A549 treated with Hydrocortisone at 1 μM for 4 hours (cell line): ENCODE results near the gene USP30. TPM values are rescaled to one million over a fixed set of nuclear protein-coding genes. Genes with fewer than 3 reads are reported as not detected.

Experiments used
- total RNA-seq: library from RNA; stranded (reverse); fragments of 200-300 nt; extraction: Qiagen RNA extraction; gene quantifications from 5 replicates; pipeline ENCODE4 v1.2.3, GENCODE V29; 2022

USP30 gene, protein sequence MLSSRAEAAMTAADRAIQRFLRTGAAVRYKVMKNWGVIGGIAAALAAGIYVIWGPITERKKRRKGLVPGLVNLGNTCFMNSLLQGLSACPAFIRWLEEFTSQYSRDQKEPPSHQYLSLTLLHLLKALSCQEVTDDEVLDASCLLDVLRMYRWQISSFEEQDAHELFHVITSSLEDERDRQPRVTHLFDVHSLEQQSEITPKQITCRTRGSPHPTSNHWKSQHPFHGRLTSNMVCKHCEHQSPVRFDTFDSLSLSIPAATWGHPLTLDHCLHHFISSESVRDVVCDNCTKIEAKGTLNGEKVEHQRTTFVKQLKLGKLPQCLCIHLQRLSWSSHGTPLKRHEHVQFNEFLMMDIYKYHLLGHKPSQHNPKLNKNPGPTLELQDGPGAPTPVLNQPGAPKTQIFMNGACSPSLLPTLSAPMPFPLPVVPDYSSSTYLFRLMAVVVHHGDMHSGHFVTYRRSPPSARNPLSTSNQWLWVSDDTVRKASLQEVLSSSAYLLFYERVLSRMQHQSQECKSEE
- 7.0 to 9.4 TPM (median 7.3 TPM) in 5 replicates for total RNA-seq

GRCh38 chr12:109052414-109053323 lies at the start of gene USP30:
Gene USP30 (plus strand): TSS chr12:109052576. CDS start chr12:109052679, 103 bp downstream.

DNA sequence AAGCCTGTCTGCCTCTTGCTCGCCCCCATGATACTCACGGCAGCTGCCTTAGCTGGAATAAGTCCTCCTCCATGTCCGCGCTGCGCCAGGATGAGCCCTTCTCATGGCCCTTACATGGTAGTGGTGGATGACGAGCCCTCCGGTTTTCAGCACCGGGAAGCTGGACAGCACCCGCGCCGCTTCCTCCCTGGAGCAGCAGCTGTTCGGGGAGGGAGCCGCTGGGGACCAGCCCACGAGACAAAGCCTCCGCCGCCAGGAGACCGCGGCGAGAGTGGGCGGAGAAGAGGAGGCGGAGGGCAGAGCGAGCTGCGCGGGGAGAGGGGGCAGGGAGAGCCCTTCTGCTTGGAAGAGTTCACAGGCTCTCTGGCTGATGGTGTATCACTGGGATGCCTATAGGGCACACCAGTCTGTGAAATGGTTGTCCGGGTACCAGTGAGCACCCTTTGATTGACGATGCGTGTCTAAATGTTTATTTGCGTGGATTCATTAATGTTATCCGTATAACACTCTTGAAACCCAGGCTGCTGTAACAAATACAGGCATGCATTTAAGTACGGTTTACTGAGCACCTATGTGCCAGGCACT lies 31.5 kb upstream of the USP30 start, which contains the start of gene SVOP:
SVOP (minus strand) TSS at position 273 of the 585 bp plus-strand sequence; CDS start at position 73, 200 bp downstream.

GRCh38 chr12:109093022-109093918 lies 40.9 kb downstream of the USP30 start, which contains the start of gene ALKBH2:
Gene ALKBH2 (minus strand): TSS chr12:109093472. CDS start chr12:109092786, 686 bp downstream.

GRCh38 chr12:109097435-109098182 lies 45.2 kb downstream of the USP30 start, which contains the start of gene UNG:
Gene UNG (plus strand): TSS chr12:109097597. CDS start chr12:109097680, 83 bp downstream.

DNA sequence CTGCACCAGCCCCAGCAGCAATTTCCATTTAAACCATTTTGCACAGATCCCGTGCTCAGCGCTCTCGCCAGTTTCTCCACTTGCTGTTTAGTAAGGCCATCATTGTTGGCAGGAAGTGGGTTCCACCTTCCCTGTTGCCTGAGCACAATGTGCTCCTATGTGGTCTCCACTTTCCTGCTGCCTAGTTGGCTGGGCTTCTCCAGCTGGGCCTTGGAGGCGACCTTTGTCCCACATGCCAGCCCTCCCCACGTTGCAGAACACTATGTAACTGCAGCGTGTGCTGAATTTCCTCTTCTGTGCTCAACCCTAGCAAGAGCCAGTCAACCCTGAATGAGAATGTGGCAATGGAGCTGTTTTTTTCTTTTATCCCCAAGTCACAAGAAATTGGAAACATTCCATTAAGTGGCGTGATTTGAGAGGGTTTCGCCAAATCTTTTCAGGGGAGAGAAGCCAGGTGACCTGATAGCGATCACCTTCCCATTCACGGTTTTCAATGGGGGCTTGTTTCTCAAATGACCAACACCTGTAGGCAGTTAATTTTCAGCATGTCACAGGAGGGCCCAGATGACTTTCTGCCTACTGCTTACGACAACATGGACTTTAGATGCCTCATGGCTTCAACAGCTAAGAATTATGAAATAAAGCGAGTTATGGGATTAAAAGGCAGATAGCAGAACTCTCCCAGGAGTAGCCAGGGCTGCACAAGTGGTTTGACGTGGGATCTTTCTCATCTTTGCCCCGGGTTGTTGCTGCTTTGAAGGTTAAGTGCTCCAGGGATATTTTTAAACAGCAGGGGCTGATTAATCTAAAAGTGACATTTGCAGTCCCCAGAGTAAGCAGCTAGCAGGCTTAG lies 63.6 kb downstream of the USP30 start, which contains the start of gene ACACB:
ACACB (plus strand) TSS at position 830 of the 853 bp plus-strand sequence. CDS start 22,819 bp downstream, outside the sequence.

Other genes with a start within 250 kb of the USP30 start
- 14.5 to 23.0 TPM (median 21.0 TPM) in 5 replicates for gene SSH1, start 195.0 kb upstream of the USP30 start, total RNA-seq
- not detected in 5 replicates for gene DAO, start 172.5 kb upstream of the USP30 start, total RNA-seq
- not detected in 5 replicates for gene SVOP, start 31.5 kb upstream of the USP30 start, total RNA-seq
- gene ALKBH2, start 40.9 kb downstream of the USP30 start, total RNA-seq, result 45.2 to 52.4 TPM (median 51.2 TPM) in 5 replicates
- gene UNG, start 45.0 kb downstream of the USP30 start, total RNA-seq, result 86.9 to 98.2 TPM (median 89.4 TPM) in 5 replicates
- gene ACACB, start 64.0 kb downstream of the USP30 start, total RNA-seq, result 8.7 to 17.7 TPM (median 12.4 TPM) in 5 replicates